Measurements from ENCODE around the gene TMA7B. TPM values are rescaled to one million over a fixed set of nuclear protein-coding genes. Genes with fewer than 3 reads are reported as not detected.

The TMA7B gene
- total and polyA plus RNA-seq, 10 of the 15 experiments (the other 5 are each of a cell fraction or from before 2014, with no cell fraction given): 0.33 to 2.9 (median 1.8) TPM

GRCh38 chr22:39954584-39955055 lies 5.6 kb upstream of the TMA7B start (continued):
- TF ChIP-seq RELB (IDR thresholded peaks at IDR 0.05; ENCODE audit: low read depth) (no peak), SMARCA5 (IDR thresholded peaks at IDR 0.05) (no peak), HDAC6 (IDR thresholded peaks at IDR 0.05; ENCODE audit: unreplicated experiment) (no peak), MYC (IDR thresholded peaks at IDR 0.05; ENCODE audit: insufficient read depth, insufficient read length, insufficient replicate concordance, low read length, severe bottlenecking) (no peak), CEBPB (IDR thresholded peaks at IDR 0.05; ENCODE audit: borderline replicate concordance in 1 of 2, low read depth in 2 of 2, low read length in 2 of 2) (peak in 1 of 2 experiments; percentile 75; a peak in 1 of 4 replicates), ATF2 (IDR thresholded peaks at IDR 0.05; ENCODE audit: low read length) (peak; percentile 53; the same call in 1 of the 2 replicates), EED (IDR thresholded peaks at IDR 0.05; ENCODE audit: low read depth) (no peak), NFYB (IDR thresholded peaks at IDR 0.05; ENCODE audit: insufficient read depth, low read depth, low read length) (no peak), BCL3 (IDR thresholded peaks at IDR 0.05; ENCODE audit: borderline replicate concordance, insufficient read depth, low read depth, low read length, poor library complexity, severe bottlenecking) (no peak), MEF2B (IDR thresholded peaks at IDR 0.05; ENCODE audit: partially characterized antibody, poor library complexity, severe bottlenecking) (no peak), ESRRA (IDR thresholded peaks at IDR 0.05; ENCODE audit: low read length) (no peak), NFXL1 (IDR thresholded peaks at IDR 0.05; ENCODE audit: borderline replicate concordance) (no peak), MLLT1 (IDR thresholded peaks at IDR 0.05) (no peak)
- TF ChIP-seq, protein P1, sequence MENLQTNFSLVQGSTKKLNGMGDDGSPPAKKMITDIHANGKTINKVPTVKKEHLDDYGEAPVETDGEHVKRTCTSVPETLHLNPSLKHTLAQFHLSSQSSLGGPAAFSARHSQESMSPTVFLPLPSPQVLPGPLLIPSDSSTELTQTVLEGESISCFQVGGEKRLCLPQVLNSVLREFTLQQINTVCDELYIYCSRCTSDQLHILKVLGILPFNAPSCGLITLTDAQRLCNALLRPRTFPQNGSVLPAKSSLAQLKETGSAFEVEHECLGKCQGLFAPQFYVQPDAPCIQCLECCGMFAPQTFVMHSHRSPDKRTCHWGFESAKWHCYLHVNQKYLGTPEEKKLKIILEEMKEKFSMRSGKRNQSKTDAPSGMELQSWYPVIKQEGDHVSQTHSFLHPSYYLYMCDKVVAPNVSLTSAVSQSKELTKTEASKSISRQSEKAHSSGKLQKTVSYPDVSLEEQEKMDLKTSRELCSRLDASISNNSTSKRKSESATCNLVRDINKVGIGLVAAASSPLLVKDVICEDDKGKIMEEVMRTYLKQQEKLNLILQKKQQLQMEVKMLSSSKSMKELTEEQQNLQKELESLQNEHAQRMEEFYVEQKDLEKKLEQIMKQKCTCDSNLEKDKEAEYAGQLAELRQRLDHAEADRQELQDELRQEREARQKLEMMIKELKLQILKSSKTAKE (IDR thresholded peaks at IDR 0.05; ENCODE audit: low read depth, poor library complexity, severe bottlenecking): peak; percentile 89
- TF ChIP-seq, protein P2, sequence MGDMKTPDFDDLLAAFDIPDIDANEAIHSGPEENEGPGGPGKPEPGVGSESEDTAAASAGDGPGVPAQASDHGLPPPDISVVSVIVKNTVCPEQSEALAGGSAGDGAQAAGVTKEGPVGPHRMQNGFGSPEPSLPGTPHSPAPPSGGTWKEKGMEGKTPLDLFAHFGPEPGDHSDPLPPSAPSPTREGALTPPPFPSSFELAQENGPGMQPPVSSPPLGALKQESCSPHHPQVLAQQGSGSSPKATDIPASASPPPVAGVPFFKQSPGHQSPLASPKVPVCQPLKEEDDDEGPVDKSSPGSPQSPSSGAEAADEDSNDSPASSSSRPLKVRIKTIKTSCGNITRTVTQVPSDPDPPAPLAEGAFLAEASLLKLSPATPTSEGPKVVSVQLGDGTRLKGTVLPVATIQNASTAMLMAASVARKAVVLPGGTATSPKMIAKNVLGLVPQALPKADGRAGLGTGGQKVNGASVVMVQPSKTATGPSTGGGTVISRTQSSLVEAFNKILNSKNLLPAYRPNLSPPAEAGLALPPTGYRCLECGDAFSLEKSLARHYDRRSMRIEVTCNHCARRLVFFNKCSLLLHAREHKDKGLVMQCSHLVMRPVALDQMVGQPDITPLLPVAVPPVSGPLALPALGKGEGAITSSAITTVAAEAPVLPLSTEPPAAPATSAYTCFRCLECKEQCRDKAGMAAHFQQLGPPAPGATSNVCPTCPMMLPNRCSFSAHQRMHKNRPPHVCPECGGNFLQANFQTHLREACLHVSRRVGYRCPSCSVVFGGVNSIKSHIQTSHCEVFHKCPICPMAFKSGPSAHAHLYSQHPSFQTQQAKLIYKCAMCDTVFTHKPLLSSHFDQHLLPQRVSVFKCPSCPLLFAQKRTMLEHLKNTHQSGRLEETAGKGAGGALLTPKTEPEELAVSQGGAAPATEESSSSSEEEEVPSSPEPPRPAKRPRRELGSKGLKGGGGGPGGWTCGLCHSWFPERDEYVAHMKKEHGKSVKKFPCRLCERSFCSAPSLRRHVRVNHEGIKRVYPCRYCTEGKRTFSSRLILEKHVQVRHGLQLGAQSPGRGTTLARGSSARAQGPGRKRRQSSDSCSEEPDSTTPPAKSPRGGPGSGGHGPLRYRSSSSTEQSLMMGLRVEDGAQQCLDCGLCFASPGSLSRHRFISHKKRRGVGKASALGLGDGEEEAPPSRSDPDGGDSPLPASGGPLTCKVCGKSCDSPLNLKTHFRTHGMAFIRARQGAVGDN (IDR thresholded peaks at IDR 0.05): no peak

Measured in GM12878 (cell line).